ENCODE measurements around the gene IL18BP.

IL18BP gene

DNA sequence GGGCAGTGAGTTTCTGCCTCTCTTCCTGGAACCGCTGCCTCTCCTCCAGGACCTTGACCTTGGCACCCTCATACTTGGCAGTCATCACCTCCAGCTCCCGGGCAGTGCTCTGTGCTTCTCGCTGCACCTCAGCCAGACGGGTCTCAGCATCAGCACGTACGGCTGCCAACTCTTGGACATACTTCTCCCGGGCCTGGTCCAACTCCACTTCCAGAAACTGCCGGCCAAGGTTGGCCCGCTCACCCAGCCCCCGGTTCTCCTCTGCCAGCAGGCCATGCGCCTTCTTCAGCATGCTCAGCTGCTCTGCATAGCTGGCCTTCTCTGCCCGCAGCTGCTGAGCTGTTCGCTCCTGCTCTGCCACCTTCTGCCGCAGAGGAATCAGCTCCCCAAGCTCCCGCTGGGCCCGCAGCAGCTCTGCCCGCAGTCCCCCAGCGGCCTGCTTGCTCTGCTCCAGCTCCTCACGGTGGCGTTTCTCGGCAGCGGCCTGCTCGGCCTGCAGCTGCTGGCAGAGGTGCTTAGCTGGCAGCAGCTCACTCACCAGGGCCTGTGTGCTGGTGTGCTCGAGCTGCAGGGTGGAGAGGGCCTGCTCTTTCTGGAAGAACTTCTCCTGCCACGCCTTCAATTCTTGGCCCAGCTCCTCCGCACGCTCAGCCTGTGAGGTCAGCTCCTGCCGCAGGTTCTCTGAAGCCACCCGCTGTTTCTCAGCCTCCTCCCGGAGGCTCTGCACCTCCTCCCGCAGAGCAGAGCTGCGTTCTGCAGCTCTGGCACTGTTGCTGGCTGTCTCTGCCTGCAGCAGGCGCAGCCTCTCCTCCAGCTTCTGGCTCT lies 14.4 kb downstream of the IL18BP start:
- DNase-seq (ENCODE audit: low read depth), result no peak

DNA sequence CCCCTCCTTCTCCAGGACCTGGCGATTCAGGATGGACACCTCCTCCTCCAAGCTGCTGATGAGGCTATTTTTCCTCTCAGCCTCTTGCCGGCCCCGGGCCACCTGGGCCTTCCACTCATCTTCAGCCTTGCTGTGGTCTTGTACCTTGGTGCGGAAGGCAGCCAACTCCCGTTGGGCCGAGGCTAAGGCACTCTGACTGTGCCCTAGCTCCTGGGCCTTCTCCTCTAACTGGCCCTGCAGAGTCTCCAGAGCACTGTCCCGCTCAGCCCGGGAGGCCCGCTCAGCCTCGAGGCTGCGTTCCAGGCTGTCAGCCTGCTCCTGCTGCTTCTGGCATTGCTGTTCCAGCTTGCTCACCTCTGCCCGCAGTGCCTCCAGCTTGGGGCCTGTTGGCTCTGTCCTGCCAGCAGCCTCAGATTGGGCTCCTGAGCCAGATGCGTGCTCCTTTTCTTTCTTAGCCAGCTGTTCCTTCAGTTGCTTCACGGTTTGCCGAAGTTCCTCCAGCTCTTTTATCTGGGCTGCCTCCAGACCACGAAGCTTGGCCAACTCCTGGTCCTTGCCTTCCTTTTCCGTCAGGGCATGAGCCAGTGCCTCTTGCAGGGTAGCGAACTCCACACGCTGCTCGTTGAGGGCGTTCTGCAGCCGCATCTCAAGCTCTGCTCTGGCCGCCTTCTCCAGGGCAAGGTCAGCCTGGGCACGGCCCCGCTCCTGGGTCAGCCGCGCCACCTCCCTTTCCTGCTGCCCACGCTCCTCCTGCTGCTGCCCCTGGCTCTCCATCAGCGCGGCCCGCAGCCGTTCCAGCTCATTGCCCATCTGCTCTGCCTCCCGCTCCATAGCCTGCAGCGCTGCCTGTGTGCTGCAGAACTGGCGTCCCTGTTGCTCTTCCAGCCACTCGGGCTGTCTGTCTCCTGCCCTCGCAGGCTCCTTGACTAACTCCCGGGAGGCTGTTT lies 15.3 kb downstream of the IL18BP start:
- DNase-seq (ENCODE audit: low read depth), result no peak

DNA sequence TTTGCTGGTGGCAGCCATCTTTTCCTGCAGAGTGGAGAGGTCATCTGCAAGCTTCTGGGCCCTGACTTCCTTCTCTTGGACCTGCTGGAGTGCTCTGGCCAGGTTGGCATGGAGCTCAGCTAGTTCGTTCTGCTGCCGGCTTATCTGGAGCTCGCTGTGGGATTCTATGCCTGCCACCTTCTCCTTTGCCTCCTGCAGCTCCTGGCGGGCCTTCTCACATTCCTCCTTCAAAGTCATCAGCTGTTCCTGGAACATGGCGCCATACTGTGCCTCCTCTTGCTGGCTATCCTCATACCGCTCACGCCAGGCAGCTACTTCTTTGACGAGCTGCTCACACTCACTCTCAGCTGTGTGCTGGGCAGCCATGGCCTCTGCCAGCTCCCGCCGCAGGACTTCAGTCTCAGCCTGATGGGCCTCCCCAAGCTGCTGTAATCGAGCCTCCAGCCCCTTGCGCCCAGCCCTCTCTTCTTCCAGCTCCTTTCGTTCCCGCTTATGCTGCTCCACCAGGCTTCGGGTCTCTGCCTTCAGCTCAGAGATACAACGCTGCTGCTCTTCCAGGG lies 16.1 kb downstream of the IL18BP start:
- DNase-seq (ENCODE audit: low read depth), result no peak

DNA sequence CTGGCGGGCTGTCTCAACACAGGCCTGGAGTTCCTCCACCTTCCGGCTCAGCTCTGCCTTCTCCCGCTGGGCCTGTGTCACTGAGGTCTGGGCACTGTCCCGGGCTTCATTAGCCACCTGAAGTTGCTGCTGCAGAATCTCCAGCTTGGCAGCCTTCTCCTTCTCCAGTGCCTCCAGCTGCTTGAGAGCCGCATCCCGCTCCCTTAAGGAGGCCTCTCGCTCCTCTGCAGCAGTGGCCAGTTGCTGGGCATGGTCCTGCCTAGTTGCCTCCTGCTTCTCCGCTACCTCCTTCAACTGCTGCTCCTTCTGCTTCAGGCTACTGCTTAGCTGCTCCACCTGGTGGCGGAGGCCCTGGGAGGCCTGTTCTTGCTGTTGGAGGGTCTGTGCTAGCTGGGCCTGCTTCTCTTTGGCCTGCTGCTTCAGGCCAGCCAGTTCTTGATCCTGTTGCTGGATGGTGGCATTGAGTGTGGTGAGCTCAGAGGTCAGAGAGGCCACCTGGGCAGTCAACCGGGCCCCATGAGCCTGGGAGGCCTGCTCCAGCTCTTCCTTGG lies 16.9 kb downstream of the IL18BP start:
- DNase-seq (ENCODE audit: low read depth), result no peak

DNA sequence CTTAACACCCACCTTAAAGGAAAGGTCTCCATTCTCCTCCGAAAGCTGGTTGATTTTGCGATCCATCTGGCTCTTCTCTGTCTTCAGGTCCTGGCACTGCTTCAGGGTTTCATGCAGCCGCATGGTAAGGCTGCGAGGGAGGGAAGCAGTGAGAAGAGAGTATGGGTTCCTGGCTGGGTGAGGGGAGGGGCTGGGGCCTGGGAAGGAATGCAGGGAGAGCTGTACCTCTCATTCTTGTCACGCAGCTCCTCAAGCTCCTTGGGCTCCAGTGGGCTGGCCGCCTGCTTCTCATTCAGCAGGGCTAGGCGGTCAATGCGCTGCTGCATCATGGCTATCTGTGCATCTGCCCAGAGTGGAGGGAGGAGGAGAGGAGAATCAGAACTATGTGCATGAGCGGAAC lies 19.5 kb downstream of the IL18BP start:
- no peak for DNase-seq (ENCODE audit: low read depth)

DNA sequence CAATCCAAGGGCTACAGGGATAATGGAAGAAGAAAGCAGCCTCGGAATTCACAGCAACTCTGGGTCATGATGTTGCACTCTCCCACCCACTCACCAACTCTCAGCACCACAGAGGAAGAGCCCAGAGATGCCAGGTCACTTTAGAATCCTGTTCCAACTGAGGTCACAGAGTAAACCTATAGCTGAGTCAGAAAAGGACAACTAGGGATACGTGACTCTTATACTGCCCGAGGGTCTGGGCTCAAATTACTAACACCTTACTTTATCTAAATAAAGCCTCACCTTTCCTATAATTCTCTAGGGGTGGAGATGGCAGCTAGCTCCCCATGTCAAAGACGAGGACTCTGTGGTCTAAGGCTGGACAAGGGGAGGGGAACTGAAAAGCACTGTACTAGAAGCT lies 24.6 kb downstream of the IL18BP start:
- DNase-seq (ENCODE audit: low read depth), result no peak

DNA sequence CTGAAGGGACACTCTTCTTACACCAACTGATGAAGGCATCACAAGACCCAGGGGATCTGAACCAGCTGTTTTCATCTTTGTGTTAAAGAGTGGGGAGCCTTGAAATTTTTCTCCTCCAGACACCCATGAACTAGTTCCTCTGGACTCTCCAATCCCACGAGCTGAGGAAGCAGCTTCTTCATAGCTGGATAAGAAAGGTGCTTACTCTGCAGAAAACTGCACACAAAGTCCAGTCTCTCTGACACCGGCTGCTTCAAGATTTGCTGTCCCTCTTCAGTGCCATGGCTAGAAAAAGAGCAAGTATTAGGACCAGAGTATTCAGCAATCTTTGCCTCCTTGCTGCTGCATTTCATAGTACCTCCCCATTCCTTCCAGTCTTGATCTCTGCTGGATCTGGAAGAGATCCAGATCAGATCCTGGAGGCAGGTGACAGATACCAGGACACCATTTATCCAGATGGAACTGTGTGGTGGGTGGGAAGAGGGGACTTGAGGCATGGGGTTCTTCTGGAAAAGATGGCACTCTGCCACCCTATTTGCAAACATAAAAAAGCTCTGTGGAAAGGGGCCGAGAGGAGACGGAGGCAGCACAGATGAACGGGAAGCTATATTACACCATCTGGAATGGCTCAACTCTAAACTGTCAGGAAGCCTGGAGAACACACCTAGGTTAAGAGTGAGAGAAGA lies 25.5 kb downstream of the IL18BP start:
- DNase-seq (ENCODE audit: low read depth), result no peak

DNA sequence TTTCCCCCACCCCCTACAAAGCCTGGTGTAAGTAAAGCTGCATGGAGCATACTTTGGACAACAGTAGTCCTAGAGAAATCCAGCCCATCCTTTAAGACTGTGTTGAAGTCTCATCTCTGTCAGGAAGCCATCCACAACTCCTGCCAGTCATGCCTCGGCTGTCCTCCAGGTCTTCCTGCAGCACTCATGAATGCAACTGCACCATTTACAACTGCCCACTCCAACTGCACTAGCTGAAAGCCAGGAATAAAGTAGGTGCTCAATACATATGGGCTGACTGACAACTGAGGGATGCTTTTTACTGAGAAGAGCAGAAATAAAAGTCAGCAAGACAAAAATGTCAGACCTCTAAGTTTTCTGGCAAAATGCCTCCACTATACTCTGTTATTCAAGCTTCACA lies 27.4 kb downstream of the IL18BP start:
- no peak for DNase-seq (ENCODE audit: low read depth)

DNA sequence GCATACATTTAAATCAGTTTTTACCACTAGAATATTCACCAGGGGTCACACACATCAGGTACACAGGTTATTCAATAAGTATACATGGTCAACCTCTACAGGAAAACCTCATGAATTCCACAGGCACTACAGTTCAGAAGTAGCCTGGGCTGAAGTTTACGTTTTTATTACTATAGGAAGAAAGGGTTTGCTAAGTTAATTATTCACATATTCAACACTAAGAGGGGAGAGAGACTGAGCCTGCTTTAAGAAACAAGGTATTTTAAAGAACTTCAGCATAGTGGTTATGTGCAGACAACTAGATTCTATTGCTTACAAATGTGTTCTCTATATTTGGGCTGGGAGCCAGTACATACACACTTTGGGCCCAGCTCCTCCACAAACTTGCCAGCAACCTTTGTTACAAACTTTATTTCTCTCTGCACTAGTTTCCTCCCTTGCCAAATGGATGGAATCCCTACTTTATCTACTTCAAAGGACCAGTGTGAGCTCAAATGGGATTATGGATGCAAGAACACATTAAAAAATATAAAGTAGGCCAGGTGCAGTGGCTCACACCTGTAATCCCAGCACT lies 31.9 kb downstream of the IL18BP start:
- no peak for DNase-seq (ENCODE audit: low read depth)

DNA sequence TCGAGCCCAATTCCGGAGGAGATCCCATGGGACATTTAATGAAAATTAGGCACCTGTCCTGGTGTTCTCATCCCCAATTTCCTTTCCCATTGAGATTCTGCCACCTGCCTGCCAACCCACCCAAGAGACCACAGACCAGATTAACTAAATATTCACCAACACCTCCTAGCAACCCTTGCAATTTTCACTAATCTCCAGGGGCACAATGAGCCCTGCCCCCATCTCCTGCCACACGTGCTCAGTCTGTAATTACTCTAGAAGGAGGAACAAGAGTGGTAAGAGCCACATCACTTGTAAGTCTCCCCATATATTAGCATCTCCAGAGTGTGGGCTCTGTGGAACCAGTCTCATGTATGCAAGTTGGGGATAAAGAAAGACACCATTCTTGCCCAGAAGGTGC lies 38.0 kb downstream of the IL18BP start:
- no peak for DNase-seq (ENCODE audit: low read depth)

DNA sequence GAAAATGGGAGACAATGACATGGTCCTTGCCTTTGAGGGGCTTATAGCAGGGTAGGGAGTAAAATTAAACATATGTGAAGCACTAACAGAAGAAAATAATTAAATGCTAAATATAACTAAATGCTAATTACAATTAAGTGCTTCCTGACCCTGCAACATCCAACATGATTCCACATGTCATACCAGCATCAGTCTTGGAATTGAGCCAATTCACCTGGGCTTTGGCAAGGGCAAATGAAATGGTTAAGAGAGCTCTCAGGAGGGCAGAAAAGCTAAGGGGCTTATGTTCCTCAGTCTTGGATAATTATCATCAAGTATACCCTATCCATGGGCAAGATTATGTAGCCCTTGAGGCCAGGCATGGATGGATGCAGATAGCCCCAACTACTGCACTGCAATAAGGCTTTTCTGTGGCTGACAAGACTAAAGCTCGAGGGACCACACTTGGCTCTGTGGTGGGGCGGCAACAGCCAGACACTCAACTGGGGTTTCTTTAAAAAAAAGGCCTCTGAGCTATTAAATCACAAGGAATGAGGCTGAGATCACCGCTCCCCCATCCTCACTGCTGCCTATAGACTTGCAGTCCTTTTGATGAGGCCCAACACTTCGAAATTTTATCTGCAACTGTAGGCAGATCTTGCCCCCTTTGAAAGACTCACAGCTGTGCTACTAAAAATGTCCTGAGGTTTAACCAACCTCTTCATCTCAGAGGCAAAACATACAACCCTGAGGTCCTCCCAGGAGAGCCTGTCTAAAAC lies 39.0 kb downstream of the IL18BP start:
- DNase-seq (ENCODE audit: low read depth), result no peak

DNA sequence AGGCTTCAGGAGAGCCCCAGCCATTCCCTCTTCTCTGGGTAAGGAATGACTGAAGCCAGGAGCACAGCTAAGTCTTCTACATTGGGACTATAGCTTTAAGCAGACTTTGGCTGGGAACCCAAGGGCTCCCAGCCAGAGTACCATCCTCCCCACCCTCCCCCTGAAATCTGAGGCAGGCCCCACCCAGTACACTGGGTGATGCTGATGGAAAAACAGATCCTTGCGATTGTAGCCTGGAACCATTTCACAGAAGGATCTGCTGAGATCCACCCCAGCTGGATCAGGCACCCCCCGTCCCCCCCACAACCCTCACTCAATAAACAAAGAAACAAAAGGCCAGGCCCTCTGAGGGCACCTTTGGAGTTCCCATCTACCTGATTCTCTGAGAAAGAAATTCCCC lies 39.8 kb downstream of the IL18BP start:
- DNase-seq (ENCODE audit: low read depth), result no peak

DNA sequence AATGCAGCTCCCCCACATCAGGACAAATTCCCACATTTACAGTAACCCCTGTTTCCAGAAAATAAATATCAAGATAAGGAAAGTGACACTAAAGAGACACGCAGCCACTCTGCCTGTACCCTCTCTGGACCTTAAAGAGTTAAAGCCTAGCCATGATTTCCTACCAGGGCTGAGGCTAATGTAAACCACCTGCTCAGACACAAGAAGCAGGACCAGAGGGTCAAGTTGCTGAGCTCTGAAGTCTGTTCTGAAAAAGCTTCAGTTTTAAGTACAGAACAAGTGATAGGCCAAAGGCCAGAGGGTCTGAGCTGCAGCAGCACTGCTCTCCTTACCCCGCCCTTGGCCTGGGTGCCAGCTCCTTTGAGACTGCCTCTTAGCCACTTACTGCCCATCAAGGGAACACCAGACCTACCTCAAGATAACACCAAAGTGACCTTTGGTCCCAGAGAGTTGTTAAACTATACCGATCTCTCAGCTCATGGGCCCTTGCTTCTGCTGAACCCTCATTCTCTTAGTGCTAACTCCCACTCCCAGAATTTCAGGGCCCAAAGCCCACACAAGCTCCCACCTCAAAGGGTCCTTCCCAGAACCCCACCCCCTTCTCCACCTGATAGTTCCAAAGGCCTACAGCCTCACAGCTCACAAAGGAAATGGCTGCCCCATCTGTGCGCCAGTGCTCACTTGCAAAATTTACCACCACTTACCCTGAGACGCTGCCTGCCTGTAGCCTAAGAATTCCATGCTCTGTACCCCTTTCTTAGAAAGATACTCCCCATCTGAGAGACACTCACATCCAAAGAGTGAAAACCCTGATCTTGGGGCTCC lies 40.5 kb downstream of the IL18BP start:
- DNase-seq (ENCODE audit: low read depth), result no peak

DNA sequence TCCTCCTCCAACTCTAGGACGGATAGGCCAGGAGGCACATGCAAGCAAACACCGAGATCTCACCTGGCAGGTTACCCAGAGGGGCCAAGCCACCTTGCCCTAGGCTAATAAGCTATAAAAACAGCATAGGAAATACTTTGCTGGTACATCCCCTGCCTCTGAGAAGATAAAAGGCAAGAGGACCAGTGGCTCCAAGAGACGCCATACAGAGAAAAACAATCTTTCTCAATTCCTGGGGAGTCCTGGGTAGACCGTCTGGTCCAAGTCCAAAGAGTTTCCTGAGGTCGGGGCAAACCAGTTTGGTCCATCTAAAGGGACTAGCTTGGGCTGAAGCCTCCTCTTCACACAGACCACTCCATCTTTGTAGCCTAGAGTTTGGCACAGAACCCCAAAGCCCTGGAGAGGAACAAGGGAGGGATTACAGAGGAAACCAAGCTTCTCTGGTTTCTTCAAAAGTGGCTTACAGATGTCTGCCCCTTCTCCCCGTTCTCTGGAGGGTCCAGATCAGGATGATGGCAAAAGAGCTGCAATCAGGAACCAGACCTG lies 41.2 kb downstream of the IL18BP start:
- DNase-seq (ENCODE audit: low read depth), result no peak

DNA sequence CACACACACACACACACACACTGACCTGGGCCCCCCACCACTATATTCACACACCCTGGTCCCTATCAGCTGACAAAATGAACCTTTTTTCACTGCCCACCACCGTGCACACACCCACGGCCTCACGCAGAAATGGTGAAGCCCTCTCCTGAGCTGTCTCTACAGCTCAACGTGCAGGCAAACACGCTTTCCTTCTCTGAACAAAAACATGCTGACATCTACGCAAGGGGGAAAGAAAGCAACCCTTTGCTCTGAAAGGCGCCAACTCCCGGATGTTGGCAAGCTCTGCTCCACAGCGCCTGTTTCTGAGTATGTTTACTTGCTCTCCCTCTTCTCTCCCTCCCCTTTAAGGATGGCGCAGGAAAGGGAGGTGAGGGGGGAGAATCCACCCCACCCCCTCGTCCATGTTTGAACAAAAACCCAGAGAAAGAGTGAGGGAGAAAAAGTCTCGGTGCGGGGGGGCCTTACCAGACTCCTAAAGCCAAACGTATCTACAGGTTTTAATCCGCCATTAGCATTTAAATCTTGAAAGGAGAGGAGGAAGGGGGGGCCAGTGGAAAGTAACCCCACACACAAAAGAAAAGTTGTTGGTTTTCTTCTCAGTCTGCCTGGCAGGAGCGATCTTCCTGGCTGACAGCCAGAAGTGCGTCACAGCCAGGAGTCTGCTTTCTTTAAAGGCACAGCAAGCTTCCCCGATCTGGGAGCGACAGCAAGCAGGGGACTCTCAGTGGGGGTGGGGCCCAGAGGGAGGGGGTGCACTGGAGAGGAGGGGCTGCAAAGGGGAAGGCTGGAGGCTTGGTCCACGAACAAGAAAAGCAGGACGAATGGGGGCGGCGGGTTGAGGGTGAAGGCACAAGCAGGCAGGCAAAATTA lies 42.0 kb downstream of the IL18BP start:
- peak; percentile 66 for DNase-seq (ENCODE audit: low read depth)

DNA sequence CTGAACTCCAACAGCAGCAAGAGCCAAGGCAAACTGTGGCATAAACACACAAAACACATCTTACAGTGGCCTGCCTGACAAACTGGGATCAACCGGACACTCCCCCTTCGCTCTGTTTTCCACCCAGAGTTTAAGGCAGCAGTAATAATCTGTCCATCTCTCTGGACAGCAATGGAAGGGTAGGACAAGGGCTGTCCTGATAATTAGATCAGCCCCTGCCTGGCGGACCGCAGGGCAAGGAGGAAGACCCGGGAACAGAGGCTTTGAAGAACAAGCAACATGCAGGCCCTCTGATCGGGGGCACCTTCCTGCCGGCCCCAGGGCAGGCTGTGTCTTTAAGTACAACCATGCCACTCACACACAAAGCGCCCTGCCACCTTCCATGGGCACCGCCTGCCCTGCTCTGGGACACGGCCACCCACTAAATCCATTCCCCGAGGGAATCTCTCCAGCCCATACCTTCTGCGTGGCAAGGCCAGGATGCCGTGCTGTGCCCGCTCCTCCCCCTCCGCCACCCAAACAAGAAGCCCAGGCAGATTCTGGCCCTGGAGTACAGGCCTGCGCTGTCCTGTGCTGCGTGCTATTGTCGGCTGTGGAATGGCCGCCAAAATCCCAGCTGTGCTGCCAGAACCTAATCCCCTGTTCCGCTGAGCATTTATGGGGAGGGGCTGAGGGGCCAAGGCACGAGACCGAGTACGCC lies 42.8 kb downstream of the IL18BP start:
- DNase-seq (ENCODE audit: low read depth), result peak; percentile 29

DNA sequence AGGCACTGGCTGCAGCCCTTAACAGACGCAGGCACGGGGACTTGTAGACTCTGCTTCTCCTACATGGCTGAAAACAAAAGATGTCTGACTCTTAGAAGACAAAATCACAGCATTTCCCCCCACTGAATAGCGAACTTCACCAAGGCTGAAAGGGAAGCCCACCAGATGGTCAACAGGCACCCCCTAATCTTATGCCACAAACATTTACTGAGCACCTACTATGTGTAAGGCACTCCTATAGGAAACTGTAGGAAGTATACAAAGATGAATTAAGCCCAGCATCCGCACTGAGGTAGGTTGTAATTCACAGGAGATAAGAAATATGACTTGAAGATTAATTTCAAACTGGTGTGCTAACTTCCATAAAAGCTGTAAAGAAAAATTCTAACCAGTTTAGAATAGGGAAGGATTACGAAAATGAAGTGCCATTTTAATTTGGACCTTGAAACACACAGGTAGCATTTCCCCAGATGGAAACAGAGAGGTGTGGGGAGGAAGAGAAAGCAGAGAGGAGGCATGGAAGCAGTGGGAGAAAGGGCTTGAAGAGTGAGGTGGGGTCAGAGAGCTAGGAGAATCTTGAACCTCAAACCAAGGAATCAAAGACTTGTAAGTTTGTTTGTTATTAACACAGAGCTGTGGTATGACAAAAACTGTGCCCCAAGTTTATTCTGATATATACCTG lies 43.5 kb downstream of the IL18BP start:
- no peak for DNase-seq (ENCODE audit: low read depth)
